HG02759 (cell line): ENCODE measurements around the gene EXOC6B.
"Not testable (repeated sequence)": the region's sequence is repeated elsewhere in the genome, so short reads cannot be mapped to it uniquely, and the experiment has no call there.

Experiments used
- ATAC-seq: cut with Tn5 transposase; IDR thresholded peaks from one replicate; pipeline ENCODE4 v1.9.1; 2021; ENCODE audit warnings: mild to moderate bottlenecking, moderate library complexity; ENCODE audit not compliant: unreplicated experiment

Gene EXOC6B

GRCh38 chr2:72555943-72556342 lies 269.9 kb downstream of the EXOC6B start:
- no peak for ATAC-seq

- ATAC-seq, result not testable (repeated sequence)
Observed at GRCh38 chr2:72555363-72555762, 270.5 kb downstream of the EXOC6B start.

- not testable (repeated sequence) for ATAC-seq
Observed at GRCh38 chr2:72554910-72555309, 270.9 kb downstream of the EXOC6B start.

- no peak for ATAC-seq
Observed at GRCh38 chr2:72554381-72554780, 271.5 kb downstream of the EXOC6B start.

GRCh38 chr2:72548081-72548764 lies 277.6 kb downstream of the EXOC6B start:
- ATAC-seq, result no peak

GRCh38 chr2:72545790-72546189 lies 280.0 kb downstream of the EXOC6B start:
- ATAC-seq, result no peak

GRCh38 chr2:72544554-72544953 lies 281.3 kb downstream of the EXOC6B start:
- ATAC-seq, result no peak

- ATAC-seq, result no peak
Observed at GRCh38 chr2:72543497-72544216, 282.2 kb downstream of the EXOC6B start.

- no peak for ATAC-seq
Observed at GRCh38 chr2:72539071-72539552, 286.7 kb downstream of the EXOC6B start.

- ATAC-seq, result no peak
Observed at GRCh38 chr2:72538486-72538885, 287.3 kb downstream of the EXOC6B start.

GRCh38 chr2:72535586-72535985 lies 290.2 kb downstream of the EXOC6B start:
- not testable (repeated sequence) for ATAC-seq

GRCh38 chr2:72533765-72534164 lies 292.1 kb downstream of the EXOC6B start:
- no peak for ATAC-seq

- ATAC-seq, result no peak
Observed at GRCh38 chr2:72527424-72527823, 298.4 kb downstream of the EXOC6B start.

- ATAC-seq, result no peak
Observed at GRCh38 chr2:72526623-72527022, 299.2 kb downstream of the EXOC6B start.

GRCh38 chr2:72524071-72524470 lies 301.8 kb downstream of the EXOC6B start:
- no peak for ATAC-seq

- ATAC-seq, result no peak
Observed at GRCh38 chr2:72515696-72516095, 310.1 kb downstream of the EXOC6B start.

GRCh38 chr2:72513011-72513410 lies 312.8 kb downstream of the EXOC6B start:
- no peak for ATAC-seq

GRCh38 chr2:72512376-72512775 lies 313.5 kb downstream of the EXOC6B start:
- ATAC-seq, result no peak

- no peak for ATAC-seq
Observed at GRCh38 chr2:72511906-72512305, 313.9 kb downstream of the EXOC6B start.

GRCh38 chr2:72497763-72498162 lies 328.1 kb downstream of the EXOC6B start:
- no peak for ATAC-seq

- no peak for ATAC-seq
Observed at GRCh38 chr2:72496479-72496878, 329.4 kb downstream of the EXOC6B start.

GRCh38 chr2:72494392-72494791 lies 331.4 kb downstream of the EXOC6B start:
- no peak for ATAC-seq
